Mononuclear cell (primary cell): ENCODE results near the gene ZFP62. TPM values are rescaled to one million over a fixed set of nuclear protein-coding genes. Genes with fewer than 3 reads are reported as not detected.

Experiments used
- H3K27me3 ChIP-seq: 2 replicates; pipeline ENCODE4 v1.6.0; 2011; ENCODE audit warnings: low read length, control low read depth; ENCODE audit not compliant: insufficient read depth
- H3K4me1 ChIP-seq: 2 replicates; pipeline ENCODE4 v1.5.1; 2011; ENCODE audit warnings: mild to moderate bottlenecking, low read length, control low read depth; ENCODE audit not compliant: insufficient read depth
- H3K4me3 ChIP-seq: 2 replicates; pipeline ENCODE4 v1.5.1; 2011; ENCODE audit warnings: mild to moderate bottlenecking, low read length, moderate library complexity
- H3K9me3 ChIP-seq: 2 replicates; pipeline ENCODE4 v1.5.1; 2011; ENCODE audit warnings: low read depth, mild to moderate bottlenecking, control low read depth, low read length
- total RNA-seq: library from RNA; depleted of rRNA; stranded (reverse); fragments of >200 nt; gene quantifications from one replicate; pipeline ENCODE4 v1.2.3, GENCODE V29; 2012

ZFP62 gene
- total RNA-seq, 1 donor = 9.4 TPM

DNA sequence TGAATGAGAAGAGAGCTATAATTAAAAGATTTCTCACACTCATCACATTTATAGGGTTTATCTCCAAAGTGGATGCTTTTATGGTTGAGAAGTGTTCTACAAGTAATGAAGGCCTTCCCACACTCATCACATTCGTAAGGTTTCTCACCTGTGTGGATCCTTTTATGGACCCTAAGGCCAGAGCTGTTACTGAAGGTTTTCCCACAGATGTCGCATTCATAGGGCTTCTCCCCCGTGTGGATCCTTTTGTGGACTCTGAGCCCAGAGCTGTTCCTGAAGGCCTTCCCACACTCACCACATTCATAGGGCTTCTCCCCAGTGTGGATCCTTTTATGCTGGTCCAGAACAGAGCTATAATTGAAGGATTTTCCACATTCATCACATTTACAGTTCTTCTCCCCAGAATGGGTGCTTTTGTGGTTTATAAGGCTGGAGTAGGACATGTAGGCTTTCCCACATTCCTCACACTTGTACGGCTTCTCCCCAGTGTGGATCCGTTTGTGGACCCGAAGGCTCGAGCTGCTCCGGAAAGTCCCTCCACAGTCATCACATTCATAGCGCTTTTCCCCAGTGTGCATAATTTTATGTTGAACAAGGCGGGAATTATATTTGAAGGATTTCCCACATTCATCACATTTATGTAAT lies 10.5 kb downstream of the ZFP62 start:
- Histone ChIP-seq H3K27me3 (no peaks in the 10 kb centered on the region), H3K4me3 (no peak overlapping the region), H3K9me3 (peaks cover 47% of the 10 kb centered on the region), H3K4me1 (no peaks in the 10 kb centered on the region)

DNA sequence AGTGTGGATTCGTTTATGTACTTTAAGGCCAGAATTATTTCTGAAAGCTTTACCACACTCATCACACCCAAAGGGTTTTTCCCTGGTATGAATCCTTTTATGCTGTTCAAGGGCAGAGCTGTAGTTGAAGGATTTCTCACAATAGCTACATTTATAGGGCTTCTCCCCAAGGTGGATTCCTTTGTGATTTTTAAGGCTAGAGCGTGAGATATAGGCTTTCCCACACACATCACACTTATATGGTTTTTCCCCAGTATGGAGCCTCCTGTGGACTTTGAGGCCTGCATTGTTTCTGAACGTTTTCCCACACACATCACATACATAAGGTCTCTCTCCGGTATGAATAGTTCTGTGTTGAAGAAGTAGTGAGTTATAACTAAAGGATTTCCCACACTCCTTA lies 11.2 kb downstream of the ZFP62 start:
- Histone ChIP-seq H3K9me3 (peaks cover 47% of the 10 kb centered on the region), H3K27me3 (no peaks in the 10 kb centered on the region), H3K4me3 (no peak overlapping the region), H3K4me1 (no peaks in the 10 kb centered on the region)

DNA sequence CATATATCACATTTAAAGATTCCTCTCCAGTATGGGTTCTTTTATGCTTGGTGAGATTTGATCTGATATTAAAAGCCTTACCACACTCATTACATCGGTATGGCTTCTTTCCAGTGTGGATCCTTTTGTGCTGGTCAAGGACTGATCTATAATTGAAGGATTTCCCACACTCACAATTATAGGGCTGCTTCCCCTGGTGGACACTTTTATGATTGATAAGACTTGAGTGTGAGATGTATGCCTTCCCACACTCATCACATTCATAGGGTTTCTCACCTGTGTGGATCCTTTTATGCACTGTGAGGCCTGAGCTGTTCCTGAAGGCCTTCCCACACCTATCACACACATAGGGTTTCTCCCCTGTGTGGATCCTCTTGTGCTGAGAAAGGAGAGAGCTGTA lies 12.2 kb downstream of the ZFP62 start:
- Histone ChIP-seq H3K4me3 (no peak overlapping the region), H3K4me1 (no peaks in the 10 kb centered on the region), H3K27me3 (no peaks in the 10 kb centered on the region), H3K9me3 (peaks cover 47% of the 10 kb centered on the region)

DNA sequence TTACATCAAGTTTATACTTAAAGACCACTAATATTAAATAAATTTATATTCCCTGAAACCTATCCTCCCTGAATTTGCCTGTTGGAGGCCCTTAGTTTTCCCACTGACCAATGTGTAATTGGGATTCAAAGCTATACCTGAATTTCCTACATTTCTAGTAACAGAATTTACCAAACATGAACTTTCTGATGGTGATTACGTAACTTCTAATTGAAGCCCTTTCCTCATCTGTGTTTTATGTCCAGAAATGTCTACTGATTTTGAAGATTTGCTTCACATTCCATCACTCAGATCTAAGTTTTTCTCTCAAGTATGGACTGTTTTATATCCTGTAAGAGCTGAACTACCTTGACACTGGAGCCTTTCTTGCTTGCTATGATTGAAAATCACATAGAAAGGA lies 12.8 kb downstream of the ZFP62 start:
- Histone ChIP-seq H3K4me3 (no peak overlapping the region), H3K9me3 (peaks cover 47% of the 10 kb centered on the region), H3K27me3 (no peaks in the 10 kb centered on the region), H3K4me1 (no peaks in the 10 kb centered on the region)

DNA sequence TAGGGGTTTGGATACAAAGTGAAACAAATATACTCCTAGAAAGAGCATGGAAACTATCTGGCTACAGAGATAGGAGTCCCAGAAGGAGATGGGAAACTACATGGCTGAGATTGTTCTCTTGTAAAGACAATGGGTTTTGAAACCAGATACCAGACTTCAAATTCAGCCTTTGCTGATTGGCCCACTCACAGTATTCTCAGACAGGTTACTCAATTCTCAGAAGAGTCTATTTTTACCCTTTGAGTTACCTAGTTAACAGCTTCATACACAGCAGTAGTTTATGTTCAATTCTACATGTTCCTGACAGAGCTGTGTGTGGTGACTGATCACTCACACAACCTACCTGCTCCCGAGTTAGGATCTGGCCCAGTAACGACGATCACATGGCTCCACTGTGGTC lies 14.1 kb downstream of the ZFP62 start:
- Histone ChIP-seq H3K4me3 (no peak overlapping the region), H3K9me3 (peaks cover 47% of the 10 kb centered on the region), H3K27me3 (no peaks in the 10 kb centered on the region)

DNA sequence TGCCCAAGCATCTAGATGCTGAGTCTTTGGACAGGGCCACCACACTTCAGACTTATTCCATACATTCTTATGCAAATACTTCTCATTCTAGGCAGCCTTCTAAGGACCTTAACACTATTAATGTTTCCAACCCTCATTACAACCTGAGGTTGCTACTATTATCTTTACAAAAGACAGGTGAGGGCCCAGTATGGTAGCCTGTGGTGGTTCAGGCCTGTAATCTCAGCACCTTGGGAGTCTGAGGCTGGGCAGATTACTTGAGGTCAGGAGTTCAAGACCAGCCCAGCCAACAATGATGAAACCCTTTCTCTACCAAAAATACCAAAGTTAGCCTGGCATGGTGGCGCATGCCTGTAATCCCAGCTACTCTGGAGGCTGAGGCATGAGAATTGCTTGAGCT lies 16.2 kb downstream of the ZFP62 start:
- H3K4me1 ChIP-seq = no peaks in the 10 kb centered on the region
- H3K27me3 ChIP-seq = no peaks in the 10 kb centered on the region
- no peak overlapping the region for H3K4me3 ChIP-seq
- peaks cover 27% of the 10 kb centered on the region for H3K9me3 ChIP-seq

More for the DNA sequence above, 14.1 kb downstream of the ZFP62 start:
- H3K4me1 ChIP-seq = no peaks in the 10 kb centered on the region

DNA sequence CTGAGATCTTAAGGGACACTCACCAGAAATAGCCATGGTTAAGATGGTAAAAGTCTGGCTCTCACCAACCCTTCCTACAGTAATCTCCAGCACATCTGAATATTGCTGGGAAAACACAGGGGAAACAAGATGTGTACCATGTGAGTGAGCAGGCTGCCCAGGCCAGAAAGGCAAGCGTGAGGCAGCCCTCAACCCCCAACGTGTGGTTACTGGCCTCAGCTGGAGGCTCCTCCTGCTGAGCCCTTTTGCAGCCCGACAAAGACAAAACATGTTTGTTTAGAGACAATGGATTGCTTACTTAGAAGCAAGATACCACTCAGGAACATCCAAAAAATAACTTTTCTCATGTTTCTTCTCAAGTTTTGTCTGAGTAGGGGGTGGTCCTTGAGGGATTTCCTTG lies 16.6 kb downstream of the ZFP62 start:
- Histone ChIP-seq H3K4me1 (no peaks in the 10 kb centered on the region), H3K4me3 (no peak overlapping the region), H3K9me3 (peaks cover 22% of the 10 kb centered on the region), H3K27me3 (no peaks in the 10 kb centered on the region)

DNA sequence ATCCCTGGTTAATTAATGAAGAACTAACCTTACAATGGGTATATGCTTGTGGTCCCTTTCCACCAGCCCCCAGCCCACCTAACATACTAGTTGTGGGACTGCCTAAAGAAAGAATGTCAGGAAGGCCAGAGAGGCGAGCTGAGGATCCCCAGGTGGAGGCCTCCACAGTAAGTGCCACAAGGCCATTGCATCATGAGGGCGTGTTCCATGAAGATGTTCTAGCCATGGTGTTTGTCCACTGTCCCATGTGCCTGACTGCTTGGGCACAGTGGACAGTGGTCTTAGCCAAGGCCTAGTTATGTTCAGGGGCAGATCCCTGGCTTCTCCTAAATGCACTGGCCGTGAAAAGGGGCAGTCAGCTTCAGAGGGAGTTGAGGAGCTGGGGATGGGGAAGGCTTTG lies 21.1 kb downstream of the ZFP62 start:
- no peaks in the 10 kb centered on the region for H3K4me1 ChIP-seq
- H3K27me3 ChIP-seq = no peaks in the 10 kb centered on the region
- no peaks in the 10 kb centered on the region for H3K9me3 ChIP-seq

DNA sequence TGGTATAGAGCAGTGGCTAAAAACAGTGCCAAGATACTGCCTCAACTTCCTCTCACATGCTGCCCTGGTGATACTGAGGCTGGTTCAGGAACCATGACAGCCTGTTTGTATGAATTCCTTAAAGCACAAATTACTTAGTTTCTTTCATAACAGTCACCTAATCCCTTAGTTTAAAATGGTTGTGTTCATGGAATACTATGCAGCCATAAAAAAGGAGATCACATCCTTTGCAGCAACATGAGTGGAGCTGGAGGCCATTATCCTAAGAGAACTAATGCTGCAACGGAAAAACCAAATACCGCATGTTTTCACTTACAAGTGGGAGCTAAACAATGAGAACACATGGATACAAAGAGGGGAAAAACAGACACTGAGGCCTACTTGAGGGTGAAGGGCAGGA lies 21.8 kb downstream of the ZFP62 start:
- Histone ChIP-seq H3K27me3 (no peaks in the 10 kb centered on the region), H3K4me3 (no peak overlapping the region), H3K9me3 (no peaks in the 10 kb centered on the region), H3K4me1 (peaks cover 2% of the 10 kb centered on the region)

More for the DNA sequence above, 21.1 kb downstream of the ZFP62 start:
- H3K4me3 ChIP-seq = no peak overlapping the region

DNA sequence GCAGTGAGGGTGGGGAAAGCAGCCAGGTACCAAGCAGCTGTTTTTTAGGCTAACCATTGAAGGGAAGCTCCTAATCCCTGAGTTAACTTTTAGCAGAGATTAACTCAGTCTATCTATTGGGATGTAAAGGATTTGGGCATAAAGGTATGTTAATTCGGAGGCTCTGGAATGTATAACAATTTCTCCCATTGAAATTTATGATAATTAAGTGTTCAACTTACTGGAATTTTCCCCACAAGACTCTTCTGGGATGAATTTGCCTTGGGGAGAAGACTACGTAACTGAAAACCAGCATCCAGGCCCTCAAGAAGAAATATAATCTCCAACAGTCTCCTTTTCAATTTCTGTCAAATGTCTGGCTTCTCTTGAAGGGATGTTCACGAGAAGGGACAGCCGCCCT lies 23.6 kb downstream of the ZFP62 start:
- Histone ChIP-seq H3K9me3 (no peaks in the 10 kb centered on the region), H3K27me3 (no peaks in the 10 kb centered on the region), H3K4me3 (no peak overlapping the region), H3K4me1 (peaks cover 19% of the 10 kb centered on the region)

DNA sequence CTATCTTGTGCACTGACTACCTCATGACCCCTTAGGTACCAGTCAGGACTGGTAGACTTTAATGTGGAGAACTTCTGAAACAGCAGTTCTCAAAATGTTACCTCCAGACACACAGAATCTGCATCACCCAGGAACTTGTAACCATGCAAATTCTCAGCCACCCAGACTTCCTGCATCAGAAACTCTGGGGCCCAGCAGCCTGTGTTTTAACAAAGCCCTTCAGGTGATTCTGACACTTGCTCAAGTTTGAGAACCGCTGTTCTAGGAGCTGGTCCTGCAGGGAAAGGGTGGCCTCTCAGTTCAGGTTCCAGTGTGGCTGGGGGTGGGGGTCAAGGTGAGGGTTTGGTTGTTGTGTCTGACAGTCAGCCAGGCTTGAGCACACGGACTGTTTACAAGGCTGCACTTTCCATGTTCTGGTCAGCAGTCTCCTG lies 28.4 kb downstream of the ZFP62 start:
- Histone ChIP-seq H3K4me1 (peaks cover 49% of the 10 kb centered on the region), H3K4me3 (no peak overlapping the region), H3K9me3 (no peaks in the 10 kb centered on the region), H3K27me3 (no peaks in the 10 kb centered on the region)

DNA sequence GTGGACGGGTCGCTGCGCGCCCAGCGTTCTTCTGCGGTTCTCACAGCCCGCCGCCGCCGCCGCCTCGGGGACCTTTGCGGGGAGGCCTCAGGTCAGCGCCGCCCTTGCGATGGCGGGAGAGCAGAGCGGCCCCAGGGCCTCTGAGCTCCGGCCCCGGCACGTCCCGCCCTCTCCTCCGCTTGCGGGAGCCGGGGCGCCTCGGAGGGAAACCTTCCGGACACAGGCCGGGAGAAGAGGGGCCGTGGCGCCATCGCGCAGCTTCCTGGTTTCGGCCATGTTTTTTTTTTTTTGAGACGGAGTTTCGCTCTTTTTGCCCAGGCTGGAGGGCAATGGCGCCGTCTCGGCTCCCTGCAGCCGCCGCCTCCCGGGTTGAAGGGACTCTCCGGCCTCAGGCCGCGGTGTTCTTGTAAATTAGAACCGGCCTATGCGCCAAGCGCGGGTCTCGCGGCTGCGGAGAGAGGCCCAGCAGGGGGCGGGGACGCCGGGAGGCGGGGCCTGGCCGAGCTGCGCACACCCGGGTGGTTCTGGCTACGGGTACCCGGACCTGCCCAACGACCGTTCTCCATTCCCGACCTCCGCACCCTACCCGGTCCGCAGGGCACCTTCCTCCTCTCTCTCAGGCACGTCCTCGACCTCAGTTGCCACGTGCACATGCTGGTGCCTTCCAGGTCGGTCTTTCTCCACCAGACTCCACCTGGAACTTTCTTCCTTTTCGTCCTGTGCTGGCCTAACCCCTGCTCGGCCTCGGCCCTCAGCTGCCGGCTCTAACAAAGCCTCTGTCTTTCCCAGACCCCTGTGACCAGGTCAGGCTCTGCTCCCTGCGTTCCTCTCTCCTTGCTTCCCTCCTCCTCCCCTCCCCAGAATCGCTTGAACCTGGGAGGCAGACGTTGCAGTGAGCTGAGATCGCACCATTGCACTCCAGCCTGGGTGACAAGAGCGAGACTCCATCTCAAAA lies 29.7 kb downstream of the ZFP62 start:
- Histone ChIP-seq H3K9me3 (no peaks in the 10 kb centered on the region), H3K27me3 (no peaks in the 10 kb centered on the region), H3K4me3 (peak overlapping the region; percentile 65), H3K4me1 (peaks cover 49% of the 10 kb centered on the region)

DNA sequence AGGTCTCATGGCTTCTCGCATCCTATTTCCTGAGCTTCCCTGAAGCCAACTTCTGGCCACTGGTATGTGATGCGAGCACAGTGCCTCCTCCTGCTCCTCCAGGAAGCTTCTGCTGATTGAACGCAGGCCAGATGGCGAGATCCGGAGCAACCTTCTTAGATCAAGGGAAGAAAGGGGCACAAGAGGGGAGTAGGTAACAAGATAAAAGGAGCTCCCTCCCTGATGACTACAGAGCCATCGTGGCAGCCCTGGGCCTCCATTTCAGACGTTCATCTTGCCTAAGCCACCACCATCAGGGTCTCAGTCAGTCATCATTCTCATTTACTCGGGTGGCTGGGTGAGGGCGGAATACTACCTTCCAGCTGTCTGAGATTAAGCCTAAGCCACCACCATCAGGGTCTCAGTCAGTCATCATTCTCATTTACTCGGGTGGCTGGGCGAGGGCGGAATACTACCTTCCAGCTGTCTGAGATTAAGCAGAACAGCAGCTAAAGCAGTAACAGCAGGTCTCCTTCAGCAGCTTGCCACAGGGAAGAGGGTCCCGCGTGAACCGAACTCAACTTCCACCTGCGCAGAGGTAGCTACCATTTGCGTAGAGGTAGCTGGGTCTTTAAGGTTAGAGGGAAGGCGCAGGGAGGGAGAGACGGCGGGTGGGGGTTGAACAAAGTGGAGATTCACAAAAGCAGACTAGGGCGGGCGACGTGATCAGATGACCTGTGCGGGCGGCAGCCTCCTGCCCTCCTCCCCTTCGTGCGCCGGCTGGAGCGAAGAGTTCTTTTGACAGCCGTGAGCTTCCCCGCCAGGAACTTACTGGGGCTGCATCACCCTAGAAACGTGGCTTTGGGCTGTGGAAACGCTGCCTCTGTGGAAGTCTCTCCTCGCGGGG lies 30.6 kb downstream of the ZFP62 start:
- Histone ChIP-seq H3K9me3 (no peaks in the 10 kb centered on the region), H3K4me1 (peaks cover 49% of the 10 kb centered on the region), H3K27me3 (no peaks in the 10 kb centered on the region), H3K4me3 (peak overlapping the region; percentile 65)

DNA sequence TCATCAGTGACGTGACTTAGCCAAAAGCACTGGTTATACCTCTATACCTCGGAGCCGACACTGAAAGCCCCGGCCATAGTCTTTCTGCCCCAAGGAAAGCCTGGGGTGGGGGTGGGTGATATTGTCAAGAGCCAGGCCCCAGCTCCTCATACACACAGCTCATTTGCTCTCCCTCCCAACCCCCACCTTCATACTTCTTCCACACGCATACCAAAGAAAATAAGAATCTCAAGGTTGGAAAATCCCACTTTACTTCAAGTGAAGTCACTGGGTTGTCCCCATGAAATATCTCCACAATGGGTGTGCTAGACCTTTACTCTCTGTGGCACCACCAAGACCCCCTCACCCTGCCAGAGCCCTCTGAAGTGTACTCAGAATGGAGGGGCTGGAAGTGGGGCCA lies 31.4 kb downstream of the ZFP62 start:
- Histone ChIP-seq H3K9me3 (no peaks in the 10 kb centered on the region), H3K4me1 (peaks cover 49% of the 10 kb centered on the region), H3K27me3 (no peaks in the 10 kb centered on the region), H3K4me3 (peak overlapping the region; percentile 65)
